Keratinocyte (primary cell): ENCODE results near the gene ARHGEF28. TPM values are rescaled to one million over a fixed set of nuclear protein-coding genes. Genes with fewer than 3 reads are reported as not detected.

Experiments
- DNase-seq: peaks from one replicate; pipeline ENCODE4 v3.0.0-alpha.2; 2011; ENCODE audit warnings: low read depth, missing footprints, low spot score
- FAIRE-seq: peaks from 2 replicates; lab custom pipeline; 2011; peaks lifted over from hg19 to GRCh38; lab: Jason Lieb, UNC
- H2AFZ ChIP-seq: 2 replicates; pipeline ENCODE4 v1.6.0; 2012; ENCODE audit warnings: low read length, control low read depth, inconsistent platforms; ENCODE audit not compliant: control insufficient read depth
- H3K27ac ChIP-seq: 2 replicates; pipeline ENCODE4 v1.5.1; 2011; ENCODE audit warnings: low read length; ENCODE audit not compliant: control insufficient read depth, insufficient read depth
- H3K27me3 ChIP-seq: 3 replicates; pipeline ENCODE4 v1.6.0; 2011; ENCODE audit warnings: low read length; ENCODE audit not compliant: control insufficient read depth, insufficient read depth; ENCODE audit errors: extremely low read depth
- H3K36me3 ChIP-seq, 2 experiments: 2 replicates in 1 of 2; 3 replicates in 1 of 2; pipeline ENCODE4 v1.5.1; 2011; ENCODE audit warnings: low read length in 2 of 2, mild to moderate bottlenecking in 1 of 2; ENCODE audit not compliant: control insufficient read depth in 2 of 2, insufficient read depth in 2 of 2; ENCODE audit errors: extremely low read depth in 1 of 2
- H3K4me1 ChIP-seq: 3 replicates; pipeline ENCODE4 v1.5.1; 2011; ENCODE audit warnings: low read length; ENCODE audit not compliant: control insufficient read depth, insufficient read depth; ENCODE audit errors: extremely low read depth
- H3K4me2 ChIP-seq: 3 replicates; pipeline ENCODE4 v1.6.0; 2011; ENCODE audit warnings: low read depth, low read length; ENCODE audit not compliant: control insufficient read depth, insufficient read depth; ENCODE audit errors: extremely low read depth
- H3K4me3 ChIP-seq, 3 experiments: fragments of 200-600 bp in 1 of 3; sonication (generic) in 1 of 3; 2 replicates in 2 of 3; 3 replicates in 1 of 3; pipeline ENCODE4 v1.5.1; 2011 to 2016; ENCODE audit warnings: low read length in 3 of 3, mild to moderate bottlenecking in 3 of 3, control low read depth in 2 of 3, inconsistent platforms in 1 of 3, low read depth in 1 of 3, mixed read lengths in 1 of 3, mixed run types in 1 of 3, moderate library complexity in 1 of 3; ENCODE audit not compliant: control insufficient read depth in 2 of 3, insufficient read depth in 2 of 3; ENCODE audit errors: extremely low read depth in 1 of 3
- H3K79me2 ChIP-seq: 2 replicates; pipeline ENCODE4 v1.6.0; 2012; ENCODE audit warnings: low read length; ENCODE audit not compliant: control insufficient read depth, insufficient read depth
- H3K9ac ChIP-seq: 3 replicates; pipeline ENCODE4 v1.6.0; 2011; ENCODE audit warnings: low read length; ENCODE audit not compliant: control insufficient read depth, insufficient read depth; ENCODE audit errors: extremely low read depth
- H3K9me1 ChIP-seq: 3 replicates; pipeline ENCODE4 v1.6.0; 2011; ENCODE audit warnings: low read length; ENCODE audit not compliant: control insufficient read depth, insufficient read depth; ENCODE audit errors: extremely low read depth
- H3K9me3 ChIP-seq: 2 replicates; pipeline ENCODE4 v1.5.1; 2012; ENCODE audit warnings: low read depth, low read length; ENCODE audit not compliant: control insufficient read depth
- H4K20me1 ChIP-seq: 3 replicates; pipeline ENCODE4 v1.6.0; 2011; ENCODE audit warnings: low read length; ENCODE audit not compliant: control insufficient read depth, insufficient read depth; ENCODE audit errors: extremely low read depth
- CTCF ChIP-seq, 3 experiments: IDR thresholded peaks in 1 of 3; conservative IDR thresholded peaks in 1 of 3; optimal IDR thresholded peaks in 1 of 3; 2 replicates in 2 of 3; 3 replicates in 1 of 3; pipeline versions ENCODE3 to v1.5.1; 2011; ENCODE audit warnings: low read length in 3 of 3, mild to moderate bottlenecking in 3 of 3, moderate library complexity in 2 of 3, control low read depth in 1 of 3, inconsistent platforms in 1 of 3; ENCODE audit not compliant: insufficient read depth in 2 of 3; ENCODE audit errors: extremely low read depth in 1 of 3
- EZH2 ChIP-seq: IDR thresholded peaks from one replicate; pipeline ENCODE4 v1.6.1; 2012; ENCODE audit warnings: inconsistent platforms, mild to moderate bottlenecking, low read length, moderate library complexity
- dilution Hi-C: fragments of 300-500 bp; cut with MboI; formaldehyde crosslinking; loops from one replicate; pipeline ENCODE4 v1.7.0; 2020; ENCODE audit warnings: low sequenced_read_pairs; ENCODE audit not compliant: extremely low pct_ligation_motif_present
- polyA plus RNA-seq, 5 experiments: library from polyadenylated mRNA; depleted of rRNA in 3 of 5; stranded (reverse) in 3 of 5; stranded (forward) in 1 of 5; unstranded in 1 of 5; fragments of >200 nt; gene quantifications; 1 replicate in 1 of 5; 2 replicates in 3 of 5; 3 replicates in 1 of 5; pipeline versions ENCODE4 v1.2.1 to v1.2.3, GENCODE V29; 2011 to 2012; ENCODE audit warnings: missing spikeins in 2 of 5, low read depth in 1 of 5, low replicate concordance in 1 of 5

ARHGEF28 gene
- polyA plus RNA-seq, 1 donor (not counting 4 experiments of a cell fraction or from before 2014, with no cell fraction given): 31.6 TPM

- DNase-seq (no peak), FAIRE-seq (no peak)
- H2AFZ ChIP-seq: no peak overlapping the region
- peaks cover 16 to 31% of the 10 kb centered on the region in 2 experiments for H3K36me3 ChIP-seq
- dilution Hi-C loops: no loop called here
- no peaks in the 10 kb centered on the region for H3K9me1 ChIP-seq
- no peak overlapping the region for H3K4me2 ChIP-seq
- no peaks in the 10 kb centered on the region for H4K20me1 ChIP-seq
- H3K9me3 ChIP-seq: no peaks in the 10 kb centered on the region
- no peak overlapping the region for H3K27ac ChIP-seq
- H3K4me1 ChIP-seq: no peaks in the 10 kb centered on the region
- no peak overlapping the region for H3K4me3 ChIP-seq
- peaks cover 20% of the 10 kb centered on the region for H3K79me2 ChIP-seq
- no peak for TF ChIP-seq EZH2
- no peak overlapping the region for H3K9ac ChIP-seq
- no peaks in the 10 kb centered on the region for H3K27me3 ChIP-seq
Measured at GRCh38 chr5:73776405-73776804, 150.4 kb downstream of the ARHGEF28 start.

DNA sequence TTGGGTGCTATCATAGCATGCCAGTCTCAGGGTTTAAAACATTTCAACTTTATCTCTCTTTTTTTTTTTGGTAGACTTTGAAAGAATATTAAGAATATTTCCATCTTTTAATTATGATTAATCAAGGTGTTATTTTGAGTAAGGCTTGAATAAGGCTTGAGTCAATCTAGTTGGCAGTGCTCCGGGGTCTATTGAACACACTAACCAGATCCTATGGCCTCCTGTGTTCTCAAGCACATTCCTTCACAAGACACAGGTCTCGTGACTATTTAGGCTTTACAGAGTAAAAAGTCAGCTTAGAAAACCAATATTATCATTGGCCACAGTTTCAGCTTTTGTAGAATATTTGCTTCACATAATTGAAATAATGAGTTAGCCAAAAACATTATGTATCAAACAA is 151.2 kb downstream of the ARHGEF28 start:
- FAIRE-seq (peak; percentile 43), DNase-seq (no peak)
- Histone ChIP-seq H3K27me3 (no peaks in the 10 kb centered on the region), H3K4me2 (no peak overlapping the region), H3K9me3 (no peaks in the 10 kb centered on the region), H3K9me1 (no peaks in the 10 kb centered on the region), H3K9ac (no peak overlapping the region), H2AFZ (no peak overlapping the region), H3K4me1 (no peaks in the 10 kb centered on the region), H3K27ac (no peak overlapping the region), H3K4me3 (no peak overlapping the region), H3K79me2 (peaks cover 18% of the 10 kb centered on the region), H3K36me3 (peaks cover 19 to 36% of the 10 kb centered on the region in 2 experiments), H4K20me1 (no peaks in the 10 kb centered on the region)
- dilution Hi-C loops: no loop called here
- TF ChIP-seq CTCF (optimal IDR thresholded peaks at IDR 0.05 in 1 of 3, IDR thresholded peaks at IDR 0.05 in 1 of 3, conservative IDR thresholded peaks at IDR 0.05 in 1 of 3; ENCODE audit: extremely low read depth in 1 of 3, insufficient read depth in 2 of 3, low read length in 3 of 3) (no peak), EZH2 (no peak)
